Liver (tissue), 9 donors: ENCODE data around the gene SLC49A3. TPM values are rescaled to one million over a fixed set of nuclear protein-coding genes. Genes with fewer than 3 reads are reported as not detected.
"Not testable (repeated sequence)": the region's sequence is repeated elsewhere in the genome, so short reads cannot be mapped to it uniquely, and the experiment has no call there.

Experiments
- DNase-seq: peaks from one replicate; pipeline ENCODE4 v3.0.0-alpha.2; 2017; ENCODE audit warnings: low spot score
- H3K27ac ChIP-seq, 2 donors: one replicate each; pipeline ENCODE4 v1.7.0; 2013; ENCODE audit warnings: inconsistent platforms in 2 of 2, low read length in 2 of 2, control low read depth in 1 of 2, low read depth in 1 of 2, mild to moderate bottlenecking in 1 of 2
- H3K27me3 ChIP-seq, 4 donors: one replicate each; pipeline versions ENCODE4 v1.6.1 to v1.7.0; 2013; ENCODE audit warnings: low read length in 3 of 4, inconsistent platforms in 1 of 4, mild to moderate bottlenecking in 1 of 4, moderate library complexity in 1 of 4; ENCODE audit not compliant: control insufficient read depth in 4 of 4, insufficient read depth in 4 of 4
- H3K36me3 ChIP-seq, 4 donors: one replicate each; pipeline versions ENCODE4 v1.6.1 to v1.7.0; 2013; ENCODE audit warnings: low read length in 3 of 4, mild to moderate bottlenecking in 3 of 4, low read depth in 1 of 4, moderate library complexity in 1 of 4; ENCODE audit not compliant: control insufficient read depth in 4 of 4, insufficient read depth in 3 of 4
- H3K4me1 ChIP-seq, 4 donors: one replicate each; pipeline versions ENCODE4 v1.6.1 to v1.7.0; 2013; ENCODE audit warnings: low read length in 3 of 4, mild to moderate bottlenecking in 3 of 4, moderate library complexity in 1 of 4; ENCODE audit not compliant: control insufficient read depth in 4 of 4, insufficient read depth in 4 of 4
- H3K4me3 ChIP-seq, 3 donors: one replicate each; pipeline versions ENCODE4 v1.6.1 to v1.7.0; 2013; ENCODE audit warnings: low read length in 3 of 3, control low read depth in 1 of 3, low read depth in 1 of 3, mild to moderate bottlenecking in 1 of 3
- H3K9ac ChIP-seq, 2 donors: one replicate each; pipeline ENCODE4 v1.7.0; 2013; ENCODE audit warnings: low read length in 2 of 2, mild to moderate bottlenecking in 2 of 2, moderate library complexity in 2 of 2, control low read depth in 1 of 2, low read depth in 1 of 2
- H3K9me3 ChIP-seq, 4 donors: one replicate each; pipeline versions ENCODE4 v1.6.1 to v1.7.0; 2013; ENCODE audit warnings: low read length in 3 of 4; ENCODE audit not compliant: control insufficient read depth in 4 of 4
- FOXA2 ChIP-seq: IDR thresholded peaks from 2 replicates; pipeline ENCODE4 v1.6.1; 2016; ENCODE audit warnings: antibody characterized with exemption
- HNF4G ChIP-seq: IDR thresholded peaks from 2 replicates; pipeline ENCODE4 v1.6.1; 2016; ENCODE audit warnings: antibody characterized with exemption
- JUND ChIP-seq, 2 donors: IDR thresholded peaks; 2 replicates each; pipeline ENCODE4 v1.6.1; 2016; ENCODE audit warnings: antibody characterized with exemption in 2 of 2
- RAD21 ChIP-seq, 2 donors: IDR thresholded peaks; 2 replicates each; pipeline ENCODE4 v1.6.1; 2016; ENCODE audit warnings: antibody characterized with exemption in 2 of 2, mild to moderate bottlenecking in 2 of 2
- SP1 ChIP-seq: IDR thresholded peaks from 2 replicates; pipeline ENCODE4 v1.6.1; 2018; ENCODE audit warnings: antibody characterized with exemption, mild to moderate bottlenecking
- TAF1 ChIP-seq: conservative IDR thresholded peaks from 2 replicates; pipeline ENCODE4 v1.6.1; 2016; ENCODE audit warnings: antibody characterized with exemption, mild to moderate bottlenecking
- WGBS: extraction: QIAGEN DNeasy Blood & Tissue Kit; methylation state at CpG from one replicate; pipeline ENCODE4 v1.1.7; 2013; 5-methylcytosine and 5-hydroxymethylcytosine counted together
- polyA plus RNA-seq, 2 donors: library from polyadenylated mRNA; stranded (reverse) in 1 of 2; unstranded in 1 of 2; fragments of 200-250 nt in 1 of 2; fragments of >200 nt in 1 of 2; fragmentation: Nextera tagmentation in 1 of 2; extraction: Ambion mirVana in 1 of 2; gene quantifications; one replicate each; pipeline versions ENCODE4 v1.2.1 to v1.2.3, GENCODE V29; 2013 to 2015
- total RNA-seq, 2 donors: library from RNA; depleted of rRNA; stranded (reverse); fragments of >200 nt; gene quantifications; one replicate each; pipeline ENCODE4 v1.2.3, GENCODE V29; 2014
- TF ChIP-seq, protein P1 (sequence below): IDR thresholded peaks from 2 replicates; pipeline ENCODE4 v1.6.1; 2016; ENCODE audit warnings: antibody characterized with exemption
- TF ChIP-seq, protein P2 (sequence below): IDR thresholded peaks from 2 replicates; pipeline ENCODE4 v1.6.1; 2016; ENCODE audit warnings: antibody characterized with exemption
- TF ChIP-seq, protein P3 (sequence below): IDR thresholded peaks from 2 replicates; pipeline ENCODE4 v1.6.1; 2016; ENCODE audit warnings: antibody characterized with exemption
- donor health status: healthy.
- donor health status: healthy.
- donor health status: healthy.
- donor health status: healthy.
- donor health status: healthy.

The SLC49A3 gene
- total and polyA plus RNA-seq, 4 donors = 0.40 to 3.6 (median 2.0) TPM

DNA sequence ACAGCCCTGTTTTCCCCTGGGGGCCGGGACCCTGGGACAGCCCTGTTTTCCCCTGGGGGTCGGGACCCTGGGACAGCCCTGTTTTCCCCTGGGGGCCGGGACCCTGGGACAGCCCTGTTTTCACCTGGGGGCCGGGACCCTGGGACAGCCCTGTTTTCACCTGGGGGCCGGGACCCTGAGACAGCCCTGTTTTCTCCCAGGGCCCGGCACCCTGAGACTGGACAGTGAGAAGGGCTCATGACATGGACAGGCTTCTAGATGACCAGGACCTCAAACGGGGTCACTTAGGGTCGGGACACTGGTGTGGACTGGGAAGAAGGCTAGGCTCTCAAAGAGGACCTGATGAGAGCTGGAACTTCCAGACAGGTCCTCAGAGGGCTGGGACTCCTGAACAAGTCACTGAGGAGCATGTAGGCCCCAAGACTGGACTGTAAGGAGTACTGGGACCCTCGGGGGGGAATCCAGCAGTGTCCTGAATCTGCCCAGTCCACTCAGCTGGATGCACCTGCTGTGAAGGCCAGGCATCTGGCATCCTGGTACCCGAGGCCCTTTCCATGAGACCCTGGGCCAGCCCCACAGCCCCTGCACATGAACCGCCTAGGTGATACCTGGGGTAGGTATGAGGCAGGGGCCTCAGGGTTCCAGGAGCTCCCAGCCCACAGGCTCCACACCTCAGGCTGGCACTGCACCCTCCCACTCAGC lies 19.1 kb upstream of the SLC49A3 start:
- no peak overlapping the region for H3K27ac ChIP-seq
- TF ChIP-seq JUND (IDR thresholded peaks at IDR 0.05) (no peak), RAD21 (IDR thresholded peaks at IDR 0.05) (no peak), TAF1 (no peak), FOXA2 (no peak), SP1 (no peak)
- TF ChIP-seq, protein P1, sequence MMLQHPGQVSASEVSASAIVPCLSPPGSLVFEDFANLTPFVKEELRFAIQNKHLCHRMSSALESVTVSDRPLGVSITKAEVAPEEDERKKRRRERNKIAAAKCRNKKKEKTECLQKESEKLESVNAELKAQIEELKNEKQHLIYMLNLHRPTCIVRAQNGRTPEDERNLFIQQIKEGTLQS = no peak
- TF ChIP-seq, protein P2, sequence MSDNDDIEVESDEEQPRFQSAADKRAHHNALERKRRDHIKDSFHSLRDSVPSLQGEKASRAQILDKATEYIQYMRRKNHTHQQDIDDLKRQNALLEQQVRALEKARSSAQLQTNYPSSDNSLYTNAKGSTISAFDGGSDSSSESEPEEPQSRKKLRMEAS = no peak
- TF ChIP-seq, protein P3, sequence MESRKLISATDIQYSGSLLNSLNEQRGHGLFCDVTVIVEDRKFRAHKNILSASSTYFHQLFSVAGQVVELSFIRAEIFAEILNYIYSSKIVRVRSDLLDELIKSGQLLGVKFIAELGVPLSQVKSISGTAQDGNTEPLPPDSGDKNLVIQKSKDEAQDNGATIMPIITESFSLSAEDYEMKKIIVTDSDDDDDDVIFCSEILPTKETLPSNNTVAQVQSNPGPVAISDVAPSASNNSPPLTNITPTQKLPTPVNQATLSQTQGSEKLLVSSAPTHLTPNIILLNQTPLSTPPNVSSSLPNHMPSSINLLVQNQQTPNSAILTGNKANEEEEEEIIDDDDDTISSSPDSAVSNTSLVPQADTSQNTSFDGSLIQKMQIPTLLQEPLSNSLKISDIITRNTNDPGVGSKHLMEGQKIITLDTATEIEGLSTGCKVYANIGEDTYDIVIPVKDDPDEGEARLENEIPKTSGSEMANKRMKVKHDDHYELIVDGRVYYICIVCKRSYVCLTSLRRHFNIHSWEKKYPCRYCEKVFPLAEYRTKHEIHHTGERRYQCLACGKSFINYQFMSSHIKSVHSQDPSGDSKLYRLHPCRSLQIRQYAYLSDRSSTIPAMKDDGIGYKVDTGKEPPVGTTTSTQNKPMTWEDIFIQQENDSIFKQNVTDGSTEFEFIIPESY = no peak
- H3K9me3 ChIP-seq = no peaks in the 10 kb centered on the region
- DNase-seq = no peak
- H3K4me3 ChIP-seq = no peak overlapping the region
- H3K9ac ChIP-seq = no peak overlapping the region
- 92% methylated on average over 11 of the region's 11 CpGs for WGBS
- H3K4me1 ChIP-seq = peaks cover 6 to 28% (median 18%) of the 10 kb centered on the region in 4 donors
- H3K36me3 ChIP-seq = no peaks in the 10 kb centered on the region
- H3K27me3 ChIP-seq = no peaks in the 10 kb centered on the region

DNA sequence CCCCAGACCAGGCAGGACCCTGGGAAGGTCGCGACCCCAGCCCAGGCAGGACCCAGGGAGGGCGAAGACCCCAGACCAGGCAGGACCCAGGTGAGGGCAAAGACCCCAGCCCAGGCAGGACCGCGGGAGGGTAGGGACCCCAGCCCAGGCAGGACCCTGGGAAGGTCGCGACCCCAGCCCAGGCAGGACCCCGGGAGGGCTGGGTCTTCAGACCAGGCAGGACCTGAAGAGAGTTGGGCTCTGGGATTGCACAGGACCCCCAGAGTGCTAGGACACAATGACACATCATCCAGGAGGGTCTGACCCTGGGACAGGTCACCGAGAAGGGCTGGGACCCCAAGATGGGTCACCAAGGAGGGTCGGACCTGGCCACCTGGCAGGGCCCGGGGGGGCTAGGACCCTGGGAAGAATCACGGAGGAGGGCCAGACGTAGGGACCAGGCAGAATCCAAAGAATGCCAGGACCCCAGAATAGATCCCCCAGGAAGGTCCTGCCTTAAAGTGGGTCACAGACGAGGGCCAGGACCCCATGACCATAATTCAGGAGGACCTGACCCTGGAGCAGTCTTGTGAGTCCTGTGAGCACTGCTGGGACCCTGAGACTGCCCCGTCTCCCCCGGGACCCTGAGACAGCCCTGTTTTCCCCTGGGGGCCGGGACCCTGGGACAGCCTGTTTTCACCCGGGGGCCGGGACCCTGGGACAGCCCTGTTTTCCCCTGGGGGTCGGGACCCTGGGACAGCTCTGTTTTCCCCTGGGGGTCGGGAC lies 18.1 kb upstream of the SLC49A3 start:
- no peak for TF ChIP-seq HNF4G
- Histone ChIP-seq H3K27me3 (no peaks in the 10 kb centered on the region), H3K4me1 (peaks cover 6 to 28% (median 18%) of the 10 kb centered on the region in 4 donors), H3K4me3 (peak overlapping the region in 1 of 3 donors; percentile 33), H3K9ac (peak overlapping the region in 1 of 2 donors; percentile 10), H3K27ac (no peak overlapping the region), H3K9me3 (no peaks in the 10 kb centered on the region), H3K36me3 (no peaks in the 10 kb centered on the region)
- 63% methylated on average over 21 of the region's 21 CpGs for WGBS
- DNase-seq = no peak

DNA sequence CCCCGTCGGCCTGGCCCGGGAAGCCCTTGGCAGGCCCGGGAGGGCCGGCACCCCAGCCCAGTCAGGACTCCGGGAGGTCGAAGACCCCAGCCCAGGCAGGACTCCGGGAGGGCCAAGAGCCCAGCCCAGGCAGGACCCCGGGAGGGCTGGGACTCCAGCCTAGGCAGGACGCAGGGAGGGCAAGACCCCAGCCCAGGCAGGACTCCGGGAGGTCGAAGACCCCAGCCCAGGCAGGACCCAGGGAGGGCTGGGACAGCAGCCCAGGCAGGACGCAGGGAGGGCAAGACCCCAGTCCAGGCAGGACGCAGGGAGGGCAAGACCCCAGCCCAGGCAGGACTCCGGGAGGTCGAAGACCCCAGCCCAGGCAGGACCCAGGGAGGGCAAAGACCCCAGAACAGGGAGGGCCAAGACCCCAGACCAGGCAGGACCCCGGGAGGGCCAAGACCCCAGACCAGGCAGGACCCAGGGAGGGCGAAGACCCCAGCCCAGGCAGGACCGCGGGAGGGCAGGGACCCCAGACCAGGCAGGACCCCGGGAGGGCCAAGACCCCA lies 17.2 kb upstream of the SLC49A3 start:
- H3K9me3 ChIP-seq, DNase-seq, H3K36me3 ChIP-seq, H3K27me3 ChIP-seq: not testable (repeated sequence)
- Histone ChIP-seq H3K9ac (peak overlapping the region; percentile 74 to 100), H3K27ac (peak overlapping the region; percentile 85 to 93), H3K4me1 (peaks cover 6 to 28% (median 18%) of the 10 kb centered on the region in 4 donors), H3K4me3 (peak overlapping the region; percentile 69 to 95 (median 93))
- 2% methylated on average over 21 of the region's 21 CpGs for WGBS
